ENCODE data around the gene C1GALT1. TPM values are rescaled to one million over a fixed set of nuclear protein-coding genes. Genes with fewer than 3 reads are reported as not detected.
A peak's percentile ranks its signal among the peaks of the same experiment; 100 is the strongest.

The C1GALT1 gene
- polyA plus RNA-seq, 3 donors: 12.5 to 47.7 (median 45.1) TPM

DNA sequence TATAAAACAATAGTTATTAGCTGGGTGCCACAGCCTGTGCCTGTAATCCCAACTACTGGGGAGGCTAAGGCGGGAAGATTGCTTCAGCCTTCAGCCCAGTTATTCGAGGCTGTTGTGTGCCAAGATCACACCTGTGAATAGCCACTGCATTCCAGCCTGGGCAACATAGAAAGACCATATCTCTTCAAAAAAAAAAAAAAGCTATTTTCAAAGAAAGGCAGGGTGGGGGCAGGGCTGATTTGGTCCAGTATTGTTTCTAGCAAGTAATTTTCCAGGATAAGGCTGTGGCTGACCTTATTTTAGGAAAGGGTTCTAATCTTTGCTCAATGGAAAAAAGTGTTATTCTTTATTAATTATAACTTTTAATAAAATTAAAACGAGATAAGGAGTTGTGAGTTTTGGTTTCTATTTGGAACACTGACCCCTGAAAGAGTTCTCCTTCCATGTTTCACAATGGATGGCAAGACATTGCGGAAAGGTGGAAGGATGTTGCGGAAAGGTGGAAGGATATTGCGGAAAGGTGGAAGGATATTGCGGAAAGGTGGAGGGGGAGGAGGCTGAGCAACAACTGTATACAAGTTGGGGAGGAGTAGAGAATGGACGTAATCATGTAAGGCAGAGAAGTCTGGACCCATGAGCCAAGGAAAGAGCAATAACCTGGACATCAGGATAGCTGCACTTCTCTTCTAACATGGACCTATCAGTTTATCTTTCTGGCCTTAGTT, 1.5 kb upstream of the C1GALT1 start:
- peak overlapping the region; percentile 97 to 99 for H3K27ac ChIP-seq (ENCODE audit: low read depth in 1 of 2, low read length in 2 of 2)
- no peaks in the 10 kb centered on the region for H3K27me3 ChIP-seq (ENCODE audit: control insufficient read depth in 2 of 2, insufficient read depth in 2 of 2, low read length in 2 of 2)
- Mint-ChIP-seq H3K27ac (peak overlapping the region; percentile 96 to 99 (median 98)), H3K27me3 (ENCODE audit: low read depth in 3 of 3) (no peaks in the 10 kb centered on the region), H3K9me3 (no peaks in the 10 kb centered on the region), H3K36me3 (no peaks in the 10 kb centered on the region), H3K4me3 (peak overlapping the region; percentile 86 to 94), H3K4me1 (peaks cover 48% of the 10 kb centered on the region)
- intact Hi-C loops (cut with micrococcal nuclease): loop anchor here (5.0 to 10.0 kb wide), 4 partner anchors 59 to 384 kb away; partner anchors contain the start of gene MIOS (in 1 of the 2)
- peaks cover 31 to 47% of the 10 kb centered on the region in 2 donors for H3K4me1 ChIP-seq (ENCODE audit: control insufficient read depth in 1 of 2, insufficient read depth in 2 of 2, low read length in 2 of 2)
- peak in 2 of 3 donors; percentile 53 for DNase-seq
- H3K4me2 ChIP-seq (replicated peaks; ENCODE audit: extremely low read depth, low read length, poor library complexity, severe bottlenecking): peak overlapping the region; percentile 95
- H3K36me3 ChIP-seq (replicated peaks in 1 of 2; ENCODE audit: control insufficient read depth in 1 of 2, insufficient read depth in 2 of 2, low read length in 2 of 2): peaks cover 0 to 4% of the 10 kb centered on the region in 2 donors
- no peak for TF ChIP-seq CTCF (IDR thresholded peaks at IDR 0.05)
- H2AFZ ChIP-seq (ENCODE audit: insufficient read depth, low read depth, low read length, poor library complexity, severe bottlenecking): peak overlapping the region; percentile 72
- peak overlapping the region; percentile 51 to 87 (median 84) for H3K4me3 ChIP-seq (replicated peaks in 1 of 3; ENCODE audit: low read depth in 2 of 3, low read length in 3 of 3)
- H3K79me2 ChIP-seq (ENCODE audit: insufficient read depth, low read length): peaks cover 32% of the 10 kb centered on the region
- peaks cover 10% of the 10 kb centered on the region for H4K20me1 ChIP-seq (ENCODE audit: insufficient read depth, low read length)
- no peaks in the 10 kb centered on the region for H3K9me3 ChIP-seq (replicated peaks in 1 of 2; ENCODE audit: control insufficient read depth in 1 of 2, insufficient read depth in 1 of 2, low read length in 2 of 2)
- H3K9ac ChIP-seq (ENCODE audit: insufficient read depth, low read length, poor library complexity, severe bottlenecking): peak overlapping the region; percentile 87
- 0% methylated on average over 3 of the region's 8 CpGs for WGBS (ENCODE audit: insufficient coverage)

DNA sequence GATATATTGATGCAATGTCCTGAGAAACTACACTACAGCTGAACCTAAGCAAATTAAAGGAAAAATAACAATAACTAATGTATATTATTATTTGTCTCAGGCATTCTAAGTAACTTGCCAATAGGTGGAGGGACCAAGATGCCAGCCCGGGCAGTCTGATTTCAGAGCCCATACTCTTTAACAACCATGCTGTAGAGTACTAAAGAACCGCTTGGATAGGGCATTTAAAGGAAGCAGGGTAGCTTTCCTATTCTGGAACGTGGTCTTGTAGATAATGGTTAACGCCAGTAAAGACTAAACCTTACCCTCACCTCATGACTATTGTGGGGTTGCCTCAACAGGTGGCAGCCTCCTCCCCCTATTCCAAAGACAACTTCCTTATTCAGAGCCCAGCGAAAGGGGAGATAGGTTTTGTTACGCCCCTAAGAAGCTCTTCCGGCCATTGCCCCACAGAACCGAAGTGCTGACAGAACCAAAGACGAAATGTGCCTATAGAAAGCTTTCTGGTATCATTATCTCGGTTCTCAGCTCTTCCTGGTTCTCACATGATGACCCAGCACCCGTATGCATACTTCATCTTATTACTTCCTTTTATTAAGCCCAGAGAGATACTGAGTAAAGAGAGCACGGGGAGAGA, 707 bp upstream of the C1GALT1 start:
- H2AFZ ChIP-seq (ENCODE audit: insufficient read depth, low read depth, low read length, poor library complexity, severe bottlenecking): peak overlapping the region; percentile 72
- H3K9me3 Mint-ChIP-seq: no peaks in the 10 kb centered on the region
- peaks cover 0 to 8% of the 10 kb centered on the region in 2 donors for H3K36me3 ChIP-seq (replicated peaks in 1 of 2; ENCODE audit: control insufficient read depth in 1 of 2, insufficient read depth in 2 of 2, low read length in 2 of 2)
- no peak for TF ChIP-seq CTCF (IDR thresholded peaks at IDR 0.05)
- H3K4me1 ChIP-seq (ENCODE audit: control insufficient read depth in 1 of 2, insufficient read depth in 2 of 2, low read length in 2 of 2): peaks cover 27 to 39% of the 10 kb centered on the region in 2 donors
- H3K27ac ChIP-seq (ENCODE audit: low read depth in 1 of 2, low read length in 2 of 2): peak overlapping the region; percentile 97 to 99
- 0% methylated on average over 6 of the region's 12 CpGs for WGBS (ENCODE audit: insufficient coverage)
- peaks cover 18% of the 10 kb centered on the region for H4K20me1 ChIP-seq (ENCODE audit: insufficient read depth, low read length)
- no peaks in the 10 kb centered on the region for H3K27me3 ChIP-seq (ENCODE audit: control insufficient read depth in 2 of 2, insufficient read depth in 2 of 2, low read length in 2 of 2)
- peak overlapping the region; percentile 96 to 99 (median 98) for H3K27ac Mint-ChIP-seq
- no peaks in the 10 kb centered on the region for H3K36me3 Mint-ChIP-seq
- H3K27me3 Mint-ChIP-seq (ENCODE audit: low read depth in 3 of 3): no peaks in the 10 kb centered on the region
- H3K9ac ChIP-seq (ENCODE audit: insufficient read depth, low read length, poor library complexity, severe bottlenecking): peak overlapping the region; percentile 87
- H3K4me3 ChIP-seq (replicated peaks in 1 of 3; ENCODE audit: low read depth in 2 of 3, low read length in 3 of 3): peak overlapping the region; percentile 51 to 87 (median 84)
- peak overlapping the region; percentile 95 for H3K4me2 ChIP-seq (replicated peaks; ENCODE audit: extremely low read depth, low read length, poor library complexity, severe bottlenecking)
- peaks cover 40% of the 10 kb centered on the region for H3K79me2 ChIP-seq (ENCODE audit: insufficient read depth, low read length)
- no peaks in the 10 kb centered on the region for H3K9me3 ChIP-seq (replicated peaks in 1 of 2; ENCODE audit: control insufficient read depth in 1 of 2, insufficient read depth in 1 of 2, low read length in 2 of 2)
- H3K4me3 Mint-ChIP-seq: peak overlapping the region; percentile 86 to 94
- DNase-seq: peak; percentile 80 to 86 (median 82)
- peaks cover 44% of the 10 kb centered on the region for H3K4me1 Mint-ChIP-seq
- intact Hi-C loops (cut with micrococcal nuclease): loop anchor here (2.0 to 10.0 kb wide), 5 partner anchors 59 to 383 kb away; partner anchors contain the start of gene MIOS (in 1 of the 2)
